22Rv1 (cell line): ENCODE data around the gene CCDC39.

Experiments used
- ZFX ChIP-seq: fragments of 450-650 bp; IDR thresholded peaks from 2 replicates; pipeline ENCODE4 v1.6.1; 2017; ENCODE audit warnings: antibody characterized with exemption, borderline replicate concordance
- TF ChIP-seq, protein P1 (sequence below): fragments of 450-650 bp; IDR thresholded peaks from 2 replicates; pipeline ENCODE4 v1.5.1; 2017; ENCODE audit warnings: mild to moderate bottlenecking

DNA sequence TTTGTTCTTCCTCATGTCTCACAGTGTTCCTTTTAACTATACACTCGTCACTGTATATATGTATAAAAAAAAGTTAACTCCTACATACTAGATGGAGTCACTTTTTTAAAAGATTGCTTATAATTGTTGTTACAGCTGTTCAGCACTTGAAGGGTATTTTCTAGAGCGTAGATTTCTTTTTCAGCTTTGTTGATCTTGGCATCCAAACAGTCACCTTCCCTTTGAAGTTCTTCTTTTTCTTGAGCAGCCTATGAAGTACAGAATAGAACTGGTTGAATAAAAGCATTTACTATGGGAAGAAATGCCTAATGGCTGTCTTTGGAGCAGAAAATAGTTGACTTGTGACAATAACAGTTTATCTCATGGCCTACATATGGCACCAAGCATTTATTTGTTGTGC is 59.6 kb downstream of the CCDC39 start:
- TF ChIP-seq, protein P1, sequence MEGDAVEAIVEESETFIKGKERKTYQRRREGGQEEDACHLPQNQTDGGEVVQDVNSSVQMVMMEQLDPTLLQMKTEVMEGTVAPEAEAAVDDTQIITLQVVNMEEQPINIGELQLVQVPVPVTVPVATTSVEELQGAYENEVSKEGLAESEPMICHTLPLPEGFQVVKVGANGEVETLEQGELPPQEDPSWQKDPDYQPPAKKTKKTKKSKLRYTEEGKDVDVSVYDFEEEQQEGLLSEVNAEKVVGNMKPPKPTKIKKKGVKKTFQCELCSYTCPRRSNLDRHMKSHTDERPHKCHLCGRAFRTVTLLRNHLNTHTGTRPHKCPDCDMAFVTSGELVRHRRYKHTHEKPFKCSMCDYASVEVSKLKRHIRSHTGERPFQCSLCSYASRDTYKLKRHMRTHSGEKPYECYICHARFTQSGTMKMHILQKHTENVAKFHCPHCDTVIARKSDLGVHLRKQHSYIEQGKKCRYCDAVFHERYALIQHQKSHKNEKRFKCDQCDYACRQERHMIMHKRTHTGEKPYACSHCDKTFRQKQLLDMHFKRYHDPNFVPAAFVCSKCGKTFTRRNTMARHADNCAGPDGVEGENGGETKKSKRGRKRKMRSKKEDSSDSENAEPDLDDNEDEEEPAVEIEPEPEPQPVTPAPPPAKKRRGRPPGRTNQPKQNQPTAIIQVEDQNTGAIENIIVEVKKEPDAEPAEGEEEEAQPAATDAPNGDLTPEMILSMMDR, result no peak
- no peak for TF ChIP-seq ZFX
